Stimulated activated CD4-positive, alpha-beta T cell treated with anti-CD3 and anti-CD28 coated beads, Interleukin-12 subunit alpha, Interleukin-12 subunit beta, amount 100 ng/mL, for 24 hours (primary cell): Measurements from ENCODE around the gene SPPL2C.

Experiments used
- DNase-seq, 2 experiments: peaks; one replicate each; pipeline ENCODE4 v3.0.0-alpha.2; 2020; ENCODE audit warnings: low read depth in 2 of 2

The SPPL2C gene

GRCh38 chr17:45844695-45845375 lies at the start of gene SPPL2C:
TSS of gene SPPL2C (plus strand) at chr17:45844881. CDS start at chr17:45844907, 26 bp downstream.
- no peak for DNase-seq

- no peak for DNase-seq
Measured at GRCh38 chr17:45800816-45801215, 43.9 kb upstream of the SPPL2C start.

GRCh38 chr17:45801421-45801820 lies 43.3 kb upstream of the SPPL2C start:
- DNase-seq = no peak

GRCh38 chr17:45808845-45809244 lies 35.8 kb upstream of the SPPL2C start:
- DNase-seq = no peak

GRCh38 chr17:45809499-45809898 lies 35.2 kb upstream of the SPPL2C start:
- no peak for DNase-seq

- DNase-seq = no peak
Measured at GRCh38 chr17:45812102-45812501, 32.6 kb upstream of the SPPL2C start.

GRCh38 chr17:45813048-45813725 lies 31.5 kb upstream of the SPPL2C start:
- no peak for DNase-seq

- no peak for DNase-seq
Measured at GRCh38 chr17:45814622-45815606, 29.8 kb upstream of the SPPL2C start.

GRCh38 chr17:45815752-45816151 lies 28.9 kb upstream of the SPPL2C start:
- no peak for DNase-seq

GRCh38 chr17:45818041-45818440 lies 26.6 kb upstream of the SPPL2C start:
- no peak for DNase-seq

GRCh38 chr17:45818699-45819098 lies 26.0 kb upstream of the SPPL2C start:
- no peak for DNase-seq

- DNase-seq = no peak
Measured at GRCh38 chr17:45819632-45820031, 25.0 kb upstream of the SPPL2C start.

- no peak for DNase-seq
Measured at GRCh38 chr17:45820052-45820780, 24.5 kb upstream of the SPPL2C start.

- DNase-seq = no peak
Measured at GRCh38 chr17:45821147-45821546, 23.5 kb upstream of the SPPL2C start.

GRCh38 chr17:45823598-45823997 lies 21.1 kb upstream of the SPPL2C start:
- no peak for DNase-seq

GRCh38 chr17:45824475-45824874 lies 20.2 kb upstream of the SPPL2C start:
- DNase-seq = no peak

GRCh38 chr17:45824901-45825492 lies 19.7 kb upstream of the SPPL2C start:
- DNase-seq = no peak

GRCh38 chr17:45825792-45826191 lies 18.9 kb upstream of the SPPL2C start:
- DNase-seq = no peak

- DNase-seq = no peak
Measured at GRCh38 chr17:45826919-45827588, 17.6 kb upstream of the SPPL2C start.

- DNase-seq = no peak
Measured at GRCh38 chr17:45828171-45828570, 16.5 kb upstream of the SPPL2C start.
